ENCODE results near the gene DHRS11. TPM values are rescaled to one million over a fixed set of nuclear protein-coding genes. Genes with fewer than 3 reads are reported as not detected.

The DHRS11 gene
- total and polyA plus RNA-seq, 2 experiments from 2014 or later: 23.4 to 36.7 TPM

DNA sequence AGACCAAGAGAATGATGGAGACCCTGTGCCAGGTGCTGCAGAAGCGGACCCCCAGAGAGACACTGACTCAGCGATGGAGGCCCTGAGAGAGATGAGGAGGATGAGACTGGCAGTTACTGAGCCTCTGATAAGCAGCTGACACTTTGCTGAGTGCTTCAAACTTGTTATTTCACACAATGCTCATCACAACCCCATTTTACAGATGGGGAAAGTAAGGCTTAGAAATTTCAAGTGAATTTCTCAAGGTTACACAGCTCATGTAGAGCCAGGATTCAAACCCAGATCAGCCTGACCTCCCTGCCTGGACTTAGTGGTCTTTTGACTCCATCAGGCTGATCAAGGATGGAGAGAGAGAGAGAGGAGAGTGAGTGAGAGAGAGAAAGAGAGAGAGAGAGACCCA lies 36.9 kb downstream of the DHRS11 start:
- Mint-ChIP-seq H3K27ac (no peak overlapping the region), H3K9me3 (no peaks in the 10 kb centered on the region), H3K36me3 (ENCODE audit: low read depth) (no peaks in the 10 kb centered on the region), H3K4me1 (peaks cover 26% of the 10 kb centered on the region), H3K4me3 (no peak overlapping the region), H3K27me3 (ENCODE audit: insufficient read depth, low read depth, poor library complexity) (peaks cover 26% of the 10 kb centered on the region)
- Histone ChIP-seq H3K4me1 (ENCODE audit: insufficient read depth) (peaks cover 17% of the 10 kb centered on the region), H3F3A (replicated peaks; ENCODE audit: low read depth) (peaks cover 6% of the 10 kb centered on the region; the same call in 1 of the 2 replicates), H3K4me3 (no peak overlapping the region), H4K20me1 (replicated peaks; ENCODE audit: insufficient read depth) (no peaks in the 10 kb centered on the region; the same call in 1 of the 2 replicates), H3K36me3 (ENCODE audit: insufficient read depth) (no peaks in the 10 kb centered on the region), H3K4me2 (no peak overlapping the region), H3K79me2 (replicated peaks; ENCODE audit: insufficient read depth) (no peaks in the 10 kb centered on the region), H3K9me2 (ENCODE audit: insufficient read depth) (no peaks in the 10 kb centered on the region), H3K27ac (ENCODE audit: low read depth) (no peak overlapping the region), H2AFZ (no peak overlapping the region), H3K27me3 (ENCODE audit: insufficient read depth) (no peaks in the 10 kb centered on the region; the same call in 1 of the 2 replicates)
- TF ChIP-seq POLR2AphosphoS5 (IDR thresholded peaks at IDR 0.05; ENCODE audit: low read depth) (no peak), STAT1 (IDR thresholded peaks at IDR 0.05; ENCODE audit: unreplicated experiment) (no peak), JUNB (IDR thresholded peaks at IDR 0.05; ENCODE audit: unreplicated experiment) (no peak), ZNF331 (CRISPR knock-in tag; IDR thresholded peaks at IDR 0.05; ENCODE audit: low read depth) (no peak), NANOG (IDR thresholded peaks at IDR 0.05; ENCODE audit: borderline replicate concordance) (no peak), EZH2phosphoT487 (IDR thresholded peaks at IDR 0.05; ENCODE audit: unreplicated experiment) (no peak), EZH2 (IDR thresholded peaks at IDR 0.05; ENCODE audit: low read depth, unreplicated experiment) (no peak), ZNF114 (CRISPR knock-in tag; IDR thresholded peaks at IDR 0.05) (no peak), CTCF (conservative IDR thresholded peaks at IDR 0.05; ENCODE audit: low read depth in 2 of 2) (no peak), CREB1 (CRISPR knock-in tag; IDR thresholded peaks at IDR 0.05; ENCODE audit: low read depth) (no peak)
- TF ChIP-seq, protein P1, sequence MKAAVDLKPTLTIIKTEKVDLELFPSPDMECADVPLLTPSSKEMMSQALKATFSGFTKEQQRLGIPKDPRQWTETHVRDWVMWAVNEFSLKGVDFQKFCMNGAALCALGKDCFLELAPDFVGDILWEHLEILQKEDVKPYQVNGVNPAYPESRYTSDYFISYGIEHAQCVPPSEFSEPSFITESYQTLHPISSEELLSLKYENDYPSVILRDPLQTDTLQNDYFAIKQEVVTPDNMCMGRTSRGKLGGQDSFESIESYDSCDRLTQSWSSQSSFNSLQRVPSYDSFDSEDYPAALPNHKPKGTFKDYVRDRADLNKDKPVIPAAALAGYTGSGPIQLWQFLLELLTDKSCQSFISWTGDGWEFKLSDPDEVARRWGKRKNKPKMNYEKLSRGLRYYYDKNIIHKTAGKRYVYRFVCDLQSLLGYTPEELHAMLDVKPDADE (IDR thresholded peaks at IDR 0.05): no peak
- TF ChIP-seq, protein P2, sequence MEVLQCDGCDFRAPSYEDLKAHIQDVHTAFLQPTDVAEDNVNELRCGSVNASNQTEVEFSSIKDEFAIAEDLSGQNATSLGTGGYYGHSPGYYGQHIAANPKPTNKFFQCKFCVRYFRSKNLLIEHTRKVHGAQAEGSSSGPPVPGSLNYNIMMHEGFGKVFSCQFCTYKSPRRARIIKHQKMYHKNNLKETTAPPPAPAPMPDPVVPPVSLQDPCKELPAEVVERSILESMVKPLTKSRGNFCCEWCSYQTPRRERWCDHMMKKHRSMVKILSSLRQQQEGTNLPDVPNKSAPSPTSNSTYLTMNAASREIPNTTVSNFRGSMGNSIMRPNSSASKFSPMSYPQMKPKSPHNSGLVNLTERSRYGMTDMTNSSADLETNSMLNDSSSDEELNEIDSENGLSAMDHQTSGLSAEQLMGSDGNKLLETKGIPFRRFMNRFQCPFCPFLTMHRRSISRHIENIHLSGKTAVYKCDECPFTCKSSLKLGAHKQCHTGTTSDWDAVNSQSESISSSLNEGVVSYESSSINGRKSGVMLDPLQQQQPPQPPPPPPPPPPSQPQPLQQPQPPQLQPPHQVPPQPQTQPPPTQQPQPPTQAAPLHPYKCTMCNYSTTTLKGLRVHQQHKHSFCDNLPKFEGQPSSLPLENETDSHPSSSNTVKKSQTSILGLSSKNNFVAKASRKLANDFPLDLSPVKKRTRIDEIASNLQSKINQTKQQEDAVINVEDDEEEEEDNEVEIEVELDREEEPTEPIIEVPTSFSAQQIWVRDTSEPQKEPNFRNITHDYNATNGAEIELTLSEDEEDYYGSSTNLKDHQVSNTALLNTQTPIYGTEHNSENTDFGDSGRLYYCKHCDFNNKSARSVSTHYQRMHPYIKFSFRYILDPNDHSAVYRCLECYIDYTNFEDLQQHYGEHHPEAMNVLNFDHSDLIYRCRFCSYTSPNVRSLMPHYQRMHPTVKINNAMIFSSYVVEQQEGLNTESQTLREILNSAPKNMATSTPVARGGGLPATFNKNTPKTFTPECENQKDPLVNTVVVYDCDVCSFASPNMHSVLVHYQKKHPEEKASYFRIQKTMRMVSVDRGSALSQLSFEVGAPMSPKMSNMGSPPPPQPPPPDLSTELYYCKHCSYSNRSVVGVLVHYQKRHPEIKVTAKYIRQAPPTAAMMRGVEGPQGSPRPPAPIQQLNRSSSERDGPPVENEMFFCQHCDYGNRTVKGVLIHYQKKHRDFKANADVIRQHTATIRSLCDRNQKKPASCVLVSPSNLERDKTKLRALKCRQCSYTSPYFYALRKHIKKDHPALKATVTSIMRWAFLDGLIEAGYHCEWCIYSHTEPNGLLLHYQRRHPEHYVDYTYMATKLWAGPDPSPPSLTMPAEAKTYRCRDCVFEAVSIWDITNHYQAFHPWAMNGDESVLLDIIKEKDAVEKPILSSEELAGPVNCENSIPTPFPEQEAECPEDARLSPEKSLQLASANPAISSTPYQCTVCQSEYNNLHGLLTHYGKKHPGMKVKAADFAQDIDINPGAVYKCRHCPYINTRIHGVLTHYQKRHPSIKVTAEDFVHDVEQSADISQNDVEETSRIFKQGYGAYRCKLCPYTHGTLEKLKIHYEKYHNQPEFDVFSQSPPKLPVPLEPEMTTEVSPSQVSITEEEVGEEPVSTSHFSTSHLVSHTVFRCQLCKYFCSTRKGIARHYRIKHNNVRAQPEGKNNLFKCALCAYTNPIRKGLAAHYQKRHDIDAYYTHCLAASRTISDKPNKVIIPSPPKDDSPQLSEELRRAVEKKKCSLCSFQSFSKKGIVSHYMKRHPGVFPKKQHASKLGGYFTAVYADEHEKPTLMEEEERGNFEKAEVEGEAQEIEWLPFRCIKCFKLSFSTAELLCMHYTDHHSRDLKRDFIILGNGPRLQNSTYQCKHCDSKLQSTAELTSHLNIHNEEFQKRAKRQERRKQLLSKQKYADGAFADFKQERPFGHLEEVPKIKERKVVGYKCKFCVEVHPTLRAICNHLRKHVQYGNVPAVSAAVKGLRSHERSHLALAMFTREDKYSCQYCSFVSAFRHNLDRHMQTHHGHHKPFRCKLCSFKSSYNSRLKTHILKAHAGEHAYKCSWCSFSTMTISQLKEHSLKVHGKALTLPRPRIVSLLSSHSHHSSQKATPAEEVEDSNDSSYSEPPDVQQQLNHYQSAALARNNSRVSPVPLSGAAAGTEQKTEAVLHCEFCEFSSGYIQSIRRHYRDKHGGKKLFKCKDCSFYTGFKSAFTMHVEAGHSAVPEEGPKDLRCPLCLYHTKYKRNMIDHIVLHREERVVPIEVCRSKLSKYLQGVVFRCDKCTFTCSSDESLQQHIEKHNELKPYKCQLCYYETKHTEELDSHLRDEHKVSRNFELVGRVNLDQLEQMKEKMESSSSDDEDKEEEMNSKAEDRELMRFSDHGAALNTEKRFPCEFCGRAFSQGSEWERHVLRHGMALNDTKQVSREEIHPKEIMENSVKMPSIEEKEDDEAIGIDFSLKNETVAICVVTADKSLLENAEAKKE (CRISPR knock-in tag; IDR thresholded peaks at IDR 0.05): no peak
- TF ChIP-seq, protein P3, sequence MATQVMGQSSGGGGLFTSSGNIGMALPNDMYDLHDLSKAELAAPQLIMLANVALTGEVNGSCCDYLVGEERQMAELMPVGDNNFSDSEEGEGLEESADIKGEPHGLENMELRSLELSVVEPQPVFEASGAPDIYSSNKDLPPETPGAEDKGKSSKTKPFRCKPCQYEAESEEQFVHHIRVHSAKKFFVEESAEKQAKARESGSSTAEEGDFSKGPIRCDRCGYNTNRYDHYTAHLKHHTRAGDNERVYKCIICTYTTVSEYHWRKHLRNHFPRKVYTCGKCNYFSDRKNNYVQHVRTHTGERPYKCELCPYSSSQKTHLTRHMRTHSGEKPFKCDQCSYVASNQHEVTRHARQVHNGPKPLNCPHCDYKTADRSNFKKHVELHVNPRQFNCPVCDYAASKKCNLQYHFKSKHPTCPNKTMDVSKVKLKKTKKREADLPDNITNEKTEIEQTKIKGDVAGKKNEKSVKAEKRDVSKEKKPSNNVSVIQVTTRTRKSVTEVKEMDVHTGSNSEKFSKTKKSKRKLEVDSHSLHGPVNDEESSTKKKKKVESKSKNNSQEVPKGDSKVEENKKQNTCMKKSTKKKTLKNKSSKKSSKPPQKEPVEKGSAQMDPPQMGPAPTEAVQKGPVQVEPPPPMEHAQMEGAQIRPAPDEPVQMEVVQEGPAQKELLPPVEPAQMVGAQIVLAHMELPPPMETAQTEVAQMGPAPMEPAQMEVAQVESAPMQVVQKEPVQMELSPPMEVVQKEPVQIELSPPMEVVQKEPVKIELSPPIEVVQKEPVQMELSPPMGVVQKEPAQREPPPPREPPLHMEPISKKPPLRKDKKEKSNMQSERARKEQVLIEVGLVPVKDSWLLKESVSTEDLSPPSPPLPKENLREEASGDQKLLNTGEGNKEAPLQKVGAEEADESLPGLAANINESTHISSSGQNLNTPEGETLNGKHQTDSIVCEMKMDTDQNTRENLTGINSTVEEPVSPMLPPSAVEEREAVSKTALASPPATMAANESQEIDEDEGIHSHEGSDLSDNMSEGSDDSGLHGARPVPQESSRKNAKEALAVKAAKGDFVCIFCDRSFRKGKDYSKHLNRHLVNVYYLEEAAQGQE (IDR thresholded peaks at IDR 0.05; ENCODE audit: unreplicated experiment): no peak
- DNase-seq (ENCODE audit: low spot score) (no peak), ATAC-seq (no peak)
